Colonic mucosa (tissue), 4 donors: ENCODE data around the gene COL18A1. TPM values are rescaled to one million over a fixed set of nuclear protein-coding genes. Genes with fewer than 3 reads are reported as not detected.

ENCODE experiments used
- DNase-seq: peaks from one replicate; pipeline ENCODE4 v3.0.0-alpha.2; 2020
- H3K27ac ChIP-seq: fragments of 200-600 bp; one replicate; pipeline ENCODE4 v1.8.0; 2021
- H3K27me3 ChIP-seq: fragments of 200-600 bp; one replicate; pipeline ENCODE4 v1.8.0; 2021
- H3K36me3 ChIP-seq: fragments of 200-600 bp; one replicate; pipeline ENCODE4 v1.8.0; 2021
- H3K4me1 ChIP-seq: fragments of 200-600 bp; one replicate; pipeline ENCODE4 v1.8.0; 2021; ENCODE audit warnings: mild to moderate bottlenecking
- H3K4me3 ChIP-seq: fragments of 200-600 bp; one replicate; pipeline ENCODE4 v1.8.0; 2021
- H3K9ac ChIP-seq, 2 donors: one replicate each; pipeline ENCODE4 v1.7.0; 2013; ENCODE audit warnings: control low read depth in 2 of 2, low read depth in 2 of 2, low read length in 2 of 2
- H3K9me3 ChIP-seq: fragments of 200-600 bp; one replicate; pipeline ENCODE4 v1.8.0; 2021
- intact Hi-C: fragments of 100-400 bp; cut with DNase I; formaldehyde crosslinking; loops from one replicate; pipeline ENCODE4 v1.14.1; 2022
- total RNA-seq, 2 donors: library from RNA; stranded (reverse); fragmentation: NEBNext Ultra II Directional in 1 of 2; extraction: Animal tissue kit (Norgen Biotek cat#: 25700) in 1 of 2; gene quantifications; one replicate each; pipeline ENCODE4 v1.2.1, GENCODE V29; 2021
- TF ChIP-seq, protein P1 (sequence below): fragments of 200-600 bp; IDR thresholded peaks from one replicate; pipeline ENCODE4 v1.8.0; 2022; ENCODE audit warnings: antibody characterized with exemption, mild to moderate bottlenecking
- donor health status: healthy.
- donor health status: DM: no; HTN: no; CAD: no.
- donor health status: DM: no; HTN: no; CAD: no.

COL18A1 gene
- total RNA-seq, 2 donors from 2014 or later = 8.4 to 22.3 TPM

DNA sequence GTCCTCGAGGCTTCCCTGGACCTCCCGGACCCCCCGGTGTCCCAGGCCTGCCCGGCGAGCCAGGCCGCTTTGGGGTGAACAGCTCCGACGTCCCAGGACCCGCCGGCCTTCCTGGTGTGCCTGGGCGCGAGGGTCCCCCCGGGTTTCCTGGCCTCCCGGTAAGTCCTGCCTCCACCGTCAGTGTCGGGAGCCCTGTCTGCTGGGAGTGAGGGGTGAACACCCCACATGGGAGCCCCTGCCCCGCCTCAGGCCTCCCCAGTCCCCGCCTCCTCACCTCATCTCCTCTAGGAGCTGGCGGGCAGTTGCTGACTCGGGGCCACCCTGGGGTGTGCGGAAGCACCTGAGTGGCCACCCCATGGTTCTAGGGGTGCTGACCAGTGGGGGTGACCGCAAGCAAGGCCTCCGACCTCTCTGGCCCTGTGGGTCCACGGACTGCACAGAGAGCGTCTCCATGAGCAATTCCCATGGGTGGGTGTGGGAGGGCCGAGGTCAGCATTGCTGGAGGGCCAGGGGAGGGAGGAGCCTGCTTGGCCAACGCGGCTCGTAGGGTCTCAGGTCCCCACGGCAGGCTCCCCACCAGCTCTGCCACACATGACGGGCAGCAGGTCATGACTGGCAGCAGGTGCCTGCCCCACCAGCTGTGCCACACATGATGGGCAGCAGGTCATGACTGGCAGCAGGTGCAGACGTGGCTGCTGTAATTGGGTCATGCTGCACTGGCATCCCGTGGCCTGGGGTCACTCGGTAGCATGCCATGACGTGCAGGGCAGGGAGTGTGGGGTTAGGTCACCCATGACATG, 75.9 kb downstream of the COL18A1 start:
- Histone ChIP-seq H3K27me3 (no peaks in the 10 kb centered on the region), H3K27ac (no peak overlapping the region), H3K9me3 (no peaks in the 10 kb centered on the region), H3K36me3 (no peaks in the 10 kb centered on the region), H3K4me1 (no peaks in the 10 kb centered on the region), H3K4me3 (no peak overlapping the region), H3K9ac (no peak overlapping the region)
- intact Hi-C loops = no loop called here
- DNase-seq = no peak
- TF ChIP-seq, protein P1, sequence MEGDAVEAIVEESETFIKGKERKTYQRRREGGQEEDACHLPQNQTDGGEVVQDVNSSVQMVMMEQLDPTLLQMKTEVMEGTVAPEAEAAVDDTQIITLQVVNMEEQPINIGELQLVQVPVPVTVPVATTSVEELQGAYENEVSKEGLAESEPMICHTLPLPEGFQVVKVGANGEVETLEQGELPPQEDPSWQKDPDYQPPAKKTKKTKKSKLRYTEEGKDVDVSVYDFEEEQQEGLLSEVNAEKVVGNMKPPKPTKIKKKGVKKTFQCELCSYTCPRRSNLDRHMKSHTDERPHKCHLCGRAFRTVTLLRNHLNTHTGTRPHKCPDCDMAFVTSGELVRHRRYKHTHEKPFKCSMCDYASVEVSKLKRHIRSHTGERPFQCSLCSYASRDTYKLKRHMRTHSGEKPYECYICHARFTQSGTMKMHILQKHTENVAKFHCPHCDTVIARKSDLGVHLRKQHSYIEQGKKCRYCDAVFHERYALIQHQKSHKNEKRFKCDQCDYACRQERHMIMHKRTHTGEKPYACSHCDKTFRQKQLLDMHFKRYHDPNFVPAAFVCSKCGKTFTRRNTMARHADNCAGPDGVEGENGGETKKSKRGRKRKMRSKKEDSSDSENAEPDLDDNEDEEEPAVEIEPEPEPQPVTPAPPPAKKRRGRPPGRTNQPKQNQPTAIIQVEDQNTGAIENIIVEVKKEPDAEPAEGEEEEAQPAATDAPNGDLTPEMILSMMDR = no peak

- no peak overlapping the region for H3K27ac ChIP-seq
- H3K36me3 ChIP-seq = no peaks in the 10 kb centered on the region
- no peak overlapping the region for H3K4me3 ChIP-seq
- TF ChIP-seq, protein P1 = no peak
- no peaks in the 10 kb centered on the region for H3K4me1 ChIP-seq
- DNase-seq = no peak
- no peak overlapping the region for H3K9ac ChIP-seq
- H3K9me3 ChIP-seq = no peaks in the 10 kb centered on the region
- no peaks in the 10 kb centered on the region for H3K27me3 ChIP-seq
- intact Hi-C loops = no loop called here
Measured at GRCh38 chr21:45481566-45481965, 76.6 kb downstream of the COL18A1 start.

DNA sequence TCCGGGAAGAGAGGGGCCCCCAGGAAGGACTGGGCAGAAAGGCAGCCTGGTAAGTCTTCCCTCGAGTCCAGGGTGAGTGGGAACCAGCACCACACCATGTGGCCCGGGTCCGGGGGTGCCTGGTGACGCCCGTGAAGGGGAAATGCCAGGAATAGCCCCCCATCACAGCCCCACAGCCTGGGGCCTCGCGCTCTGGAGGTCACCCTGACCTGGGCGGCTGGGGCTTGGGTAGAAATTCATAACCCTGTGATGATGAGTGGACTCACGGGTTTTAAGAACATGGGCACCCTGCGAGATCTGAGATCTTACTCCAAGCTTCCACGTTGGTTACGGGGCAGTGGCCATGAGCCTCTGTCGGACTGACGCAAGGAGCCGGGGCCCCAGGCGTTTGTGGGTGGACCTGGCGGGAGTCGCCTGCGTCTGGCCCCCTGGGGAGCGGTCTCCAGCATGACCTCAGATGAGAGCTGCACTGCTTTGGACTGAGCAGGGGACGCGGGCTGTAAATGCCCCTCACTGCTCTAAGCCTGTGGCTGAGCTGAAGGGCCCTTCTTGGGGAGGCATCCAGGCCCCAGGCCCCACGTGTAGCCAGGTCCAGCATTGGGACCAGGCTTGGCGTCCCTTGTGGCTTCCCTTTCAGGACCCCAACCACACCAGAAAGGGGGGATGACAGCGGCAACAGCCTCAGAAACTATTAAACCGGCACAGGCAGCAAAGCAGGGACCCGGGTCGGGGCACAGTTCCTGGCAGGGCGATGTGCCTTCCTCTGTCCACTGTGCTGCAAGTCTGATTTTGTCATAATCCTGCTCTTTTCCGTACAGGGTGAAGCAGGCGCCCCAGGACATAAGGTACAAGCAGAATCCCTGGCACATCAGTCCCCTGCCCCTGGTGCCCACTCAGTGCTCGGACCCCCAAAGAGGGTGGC, 77.3 kb downstream of the COL18A1 start:
- no peak overlapping the region for H3K27ac ChIP-seq
- H3K9ac ChIP-seq = no peak overlapping the region
- TF ChIP-seq, protein P1 = no peak
- no peak overlapping the region for H3K4me3 ChIP-seq
- no peaks in the 10 kb centered on the region for H3K4me1 ChIP-seq
- DNase-seq = no peak
- intact Hi-C loops = no loop called here
- H3K36me3 ChIP-seq = no peaks in the 10 kb centered on the region
- no peaks in the 10 kb centered on the region for H3K27me3 ChIP-seq
- H3K9me3 ChIP-seq = no peaks in the 10 kb centered on the region

GRCh38 chr21:45482899-45483821, 78.2 kb downstream of the COL18A1 start:
- intact Hi-C loops = no loop called here
- TF ChIP-seq, protein P1 = no peak
- no peaks in the 10 kb centered on the region for H3K27me3 ChIP-seq
- H3K9ac ChIP-seq = peak overlapping the region in 1 of 2 donors; percentile 12
- DNase-seq = no peak
- H3K27ac ChIP-seq = no peak overlapping the region
- no peak overlapping the region for H3K4me3 ChIP-seq
- H3K9me3 ChIP-seq = no peaks in the 10 kb centered on the region
- H3K36me3 ChIP-seq = no peaks in the 10 kb centered on the region
- no peaks in the 10 kb centered on the region for H3K4me1 ChIP-seq

DNA sequence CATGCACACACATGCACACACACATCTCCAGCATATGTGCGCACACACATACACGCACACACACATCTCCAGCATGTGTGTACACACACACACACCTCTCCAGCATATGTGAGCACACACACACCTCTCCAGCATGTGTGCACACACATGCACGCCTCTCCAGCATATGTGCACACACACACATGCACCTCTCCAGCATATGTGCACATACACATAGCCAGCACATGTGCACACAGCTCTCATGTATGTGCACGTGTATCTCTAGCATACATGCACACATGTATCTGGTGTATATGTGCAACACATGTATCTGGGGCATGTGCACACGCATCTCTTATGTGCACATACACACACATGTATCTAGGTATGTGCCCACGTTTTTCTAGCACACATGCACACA, 79.4 kb downstream of the COL18A1 start:
- Histone ChIP-seq H3K4me3 (no peak overlapping the region), H3K27ac (no peak overlapping the region), H3K9ac (no peak overlapping the region), H3K27me3 (no peaks in the 10 kb centered on the region), H3K36me3 (no peaks in the 10 kb centered on the region), H3K4me1 (no peaks in the 10 kb centered on the region), H3K9me3 (no peaks in the 10 kb centered on the region)
- DNase-seq = no peak
- TF ChIP-seq, protein P1 = no peak
- intact Hi-C loops = no loop called here
